Renal pelvis (tissue), 4 donors: Measurements from ENCODE around the gene COLEC11. TPM values are rescaled to one million over a fixed set of nuclear protein-coding genes. Genes with fewer than 3 reads are reported as not detected.
"Not testable (repeated sequence)": the region's sequence is repeated elsewhere in the genome, so short reads cannot be mapped to it uniquely, and the experiment has no call there.

Experiments
- DNase-seq: peaks from one replicate; pipeline ENCODE4 v3.0.0-alpha.2; 2013
- polyA plus RNA-seq, 3 donors: library from polyadenylated mRNA; unstranded; fragments of 120-200 nt; gene quantifications; one replicate each; pipeline ENCODE4 v1.2.1, GENCODE V29; 2013; ENCODE audit not compliant: insufficient read length in 3 of 3

COLEC11 gene
- polyA plus RNA-seq, 3 donors, result 2.4 to 6.5 (median 2.7) TPM

DNA sequence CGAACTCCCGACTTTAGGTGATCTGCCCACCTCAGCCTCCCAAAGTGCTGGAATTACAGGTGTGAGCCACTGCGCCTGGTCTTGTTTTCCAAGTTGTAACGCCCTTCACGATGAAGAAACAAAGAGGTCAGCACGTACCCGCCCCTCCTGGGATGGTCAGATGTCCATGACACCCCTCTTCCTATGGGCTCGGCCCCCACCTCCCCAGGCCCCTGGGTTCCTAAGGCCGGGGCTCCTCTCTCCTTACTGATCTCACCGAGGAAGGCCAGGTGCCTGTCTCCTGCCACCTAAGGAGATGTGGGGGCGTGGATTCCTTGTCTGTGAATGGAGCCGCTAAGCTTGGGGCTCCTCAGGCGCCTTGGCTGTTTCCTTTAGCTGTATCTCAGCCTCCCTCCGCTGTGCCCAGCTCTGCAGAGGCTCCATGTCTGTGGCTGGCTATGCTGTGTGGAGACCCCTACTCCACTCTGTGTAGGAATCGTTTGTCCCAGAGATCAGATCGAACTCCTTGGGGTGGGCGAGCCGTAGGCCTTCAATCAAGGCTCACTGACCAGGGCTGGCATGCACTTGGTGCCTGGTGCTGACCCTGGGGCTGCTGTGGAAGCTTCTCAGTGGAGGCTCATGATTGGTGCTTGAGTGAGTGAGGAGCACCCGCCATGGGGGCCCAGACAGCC lies 8.8 kb downstream of the COLEC11 start:
- DNase-seq, result no peak

- no peak for DNase-seq
Measured at GRCh38 chr2:3604207-3604877, 9.4 kb downstream of the COLEC11 start.

DNA sequence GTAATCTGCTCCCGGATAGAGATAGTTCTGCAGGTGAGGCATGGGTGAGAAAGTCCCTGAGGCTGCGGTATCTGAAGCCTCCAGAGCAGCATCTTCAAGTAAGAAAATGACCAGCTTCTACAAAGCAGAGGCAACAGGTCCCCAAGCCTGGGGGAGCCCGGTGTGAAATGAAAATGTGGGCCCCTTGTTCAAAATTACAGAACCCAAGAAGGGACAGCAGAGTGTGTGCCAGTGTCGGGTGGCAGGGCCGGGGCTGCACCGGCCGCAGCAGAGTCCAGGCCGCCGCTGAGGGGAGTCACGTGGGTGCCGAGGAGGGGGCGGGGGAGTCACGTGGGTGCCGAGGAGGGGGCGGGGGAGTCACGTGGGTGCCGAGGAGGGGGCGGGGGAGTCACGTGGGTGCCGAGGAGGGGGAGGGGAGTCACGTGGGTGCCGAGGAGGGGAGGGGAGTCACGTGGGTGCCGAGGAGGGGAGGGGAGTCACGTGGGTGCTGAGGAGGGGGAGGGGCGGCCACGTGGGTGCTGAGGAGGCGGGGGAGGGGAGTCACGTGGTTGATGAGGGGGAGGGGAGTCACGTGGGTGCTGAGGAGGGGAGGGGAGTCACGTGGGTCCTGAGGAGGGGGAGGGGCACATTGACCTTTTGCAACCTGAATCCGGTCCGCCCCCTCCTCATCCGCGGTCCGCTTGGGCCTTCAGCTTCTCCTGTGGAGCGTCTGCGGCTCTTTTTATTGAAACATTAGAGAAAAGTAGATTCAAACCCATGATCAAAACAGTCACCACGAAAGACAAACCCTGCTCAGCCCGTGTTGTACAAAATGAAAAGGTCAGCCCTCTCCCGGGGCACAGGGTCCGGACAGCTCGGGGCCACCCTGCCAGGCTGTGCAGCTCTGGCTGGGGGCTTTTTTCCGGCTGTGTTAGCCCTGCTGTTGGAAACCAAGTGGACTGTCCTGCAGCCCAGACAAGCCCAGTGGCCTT lies 10.4 kb downstream of the COLEC11 start:
- no peak for DNase-seq

DNA sequence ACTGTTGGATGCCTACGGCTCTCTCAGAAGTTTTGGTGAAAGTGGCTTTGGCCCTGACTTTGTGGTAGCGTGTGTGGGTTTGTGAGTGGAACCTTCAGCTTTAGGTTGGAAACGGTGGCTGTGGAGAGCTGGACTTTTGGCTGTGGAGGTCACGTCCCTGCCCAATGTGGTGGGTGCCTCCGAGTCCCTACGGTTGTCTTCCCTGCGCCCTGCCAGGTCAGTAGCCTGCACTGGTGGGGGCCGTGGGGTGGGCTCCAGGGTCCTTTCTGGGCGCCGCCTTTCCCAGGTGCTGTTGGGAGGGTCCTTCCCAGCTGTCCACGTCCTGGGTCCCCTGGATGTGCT lies 11.1 kb downstream of the COLEC11 start:
- no peak for DNase-seq

- DNase-seq, result no peak
Measured at GRCh38 chr2:3606370-3607201, 11.7 kb downstream of the COLEC11 start.

DNA sequence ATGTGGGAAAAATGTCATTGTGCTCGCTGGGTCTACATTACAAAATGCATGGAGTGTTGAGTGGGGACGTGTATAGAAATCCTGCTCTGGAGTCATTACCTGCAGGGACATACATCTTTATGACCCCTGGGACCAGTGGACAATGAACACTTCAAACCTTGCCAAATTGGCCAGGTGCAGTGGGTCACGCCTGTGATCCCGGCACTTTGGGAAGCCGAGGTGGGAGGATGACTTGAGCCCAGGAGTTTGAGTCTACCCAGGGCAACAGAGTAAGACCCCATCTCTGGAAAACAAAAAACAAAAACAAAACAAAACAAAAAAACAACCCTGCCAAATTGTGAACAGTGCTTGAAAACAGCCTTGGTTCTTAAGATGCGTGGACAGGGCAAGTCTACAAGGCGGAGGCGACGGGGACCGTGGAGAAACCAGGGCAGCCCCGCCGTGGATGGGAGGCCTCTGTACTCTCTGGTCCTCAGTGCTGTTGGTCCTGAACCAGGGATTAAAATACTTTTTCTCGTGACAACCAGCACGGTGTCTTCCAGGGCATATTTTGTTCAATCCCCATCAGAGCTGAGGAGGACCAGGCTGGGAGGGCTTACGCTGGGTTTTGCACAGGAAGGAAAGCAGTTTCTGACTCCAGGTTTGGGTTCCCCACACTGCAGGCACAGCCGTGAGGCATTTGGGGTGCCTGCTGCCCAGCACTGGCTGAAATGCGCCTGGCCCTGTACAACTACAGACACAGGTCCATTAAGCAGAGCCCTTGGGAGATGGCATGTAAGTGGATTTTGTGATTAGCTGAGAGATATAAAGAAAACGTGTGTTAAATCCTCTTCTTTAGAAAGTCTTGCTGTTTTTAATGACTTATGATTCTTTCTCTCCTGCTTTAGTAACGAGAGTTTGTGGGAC lies 13.7 kb downstream of the COLEC11 start:
- DNase-seq, result no peak

GRCh38 chr2:3609279-3609673 lies 14.4 kb downstream of the COLEC11 start:
- DNase-seq, result not testable (repeated sequence)

GRCh38 chr2:3610415-3610814 lies 15.5 kb downstream of the COLEC11 start:
- no peak for DNase-seq

- no peak for DNase-seq
Measured at GRCh38 chr2:3610881-3611505, 16.1 kb downstream of the COLEC11 start.

GRCh38 chr2:3611589-3611988 lies 16.7 kb downstream of the COLEC11 start:
- no peak for DNase-seq

DNA sequence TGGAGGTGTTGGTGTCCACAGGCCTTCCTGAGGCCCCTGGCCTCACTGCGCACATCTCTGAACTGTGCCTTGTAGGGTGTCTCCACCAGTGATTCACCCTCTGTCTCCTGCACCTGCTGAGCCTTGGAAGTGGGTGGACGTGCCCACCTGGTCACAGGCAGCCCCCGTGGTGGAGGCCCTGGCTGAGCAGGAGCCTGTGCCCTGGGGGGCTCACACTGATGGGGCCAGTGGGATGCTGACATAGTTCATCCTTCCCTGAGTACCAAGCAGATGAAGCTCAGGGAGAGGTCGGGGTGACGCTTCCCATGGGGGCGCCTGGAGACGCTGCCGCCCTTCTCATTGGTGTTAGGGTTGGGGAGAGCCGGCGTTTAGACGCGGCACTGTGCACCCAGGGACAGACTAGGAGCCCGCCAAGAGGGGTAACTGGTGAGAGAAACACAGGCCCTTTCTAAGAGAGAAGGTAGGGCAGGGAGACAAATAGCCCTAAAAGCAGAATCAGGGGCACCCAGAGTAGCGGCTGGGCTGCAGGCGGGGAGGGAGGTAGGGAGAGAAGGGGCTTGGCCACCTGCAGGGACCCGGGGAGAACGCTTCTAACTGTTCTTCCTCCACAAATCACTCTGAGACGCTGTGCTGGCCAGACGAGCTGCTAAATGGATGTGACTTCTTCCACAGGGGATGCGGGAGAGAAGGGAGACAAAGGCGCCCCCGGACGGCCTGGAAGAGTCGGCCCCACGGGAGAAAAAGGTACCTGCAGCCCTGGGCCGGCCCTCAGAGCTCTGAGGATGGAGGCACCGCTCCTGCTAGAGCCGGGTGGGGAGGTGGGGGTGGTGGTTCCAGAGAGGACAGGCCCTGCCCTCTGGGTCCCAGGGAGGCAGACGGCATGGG lies 18.0 kb downstream of the COLEC11 start:
- DNase-seq, result no peak

- no peak for DNase-seq
Measured at GRCh38 chr2:3613524-3613905, 18.6 kb downstream of the COLEC11 start.

GRCh38 chr2:3614743-3615142 lies 19.8 kb downstream of the COLEC11 start:
- DNase-seq, result not testable (repeated sequence)

- DNase-seq, result not testable (repeated sequence)
Measured at GRCh38 chr2:3615541-3616200, 20.8 kb downstream of the COLEC11 start.

DNA sequence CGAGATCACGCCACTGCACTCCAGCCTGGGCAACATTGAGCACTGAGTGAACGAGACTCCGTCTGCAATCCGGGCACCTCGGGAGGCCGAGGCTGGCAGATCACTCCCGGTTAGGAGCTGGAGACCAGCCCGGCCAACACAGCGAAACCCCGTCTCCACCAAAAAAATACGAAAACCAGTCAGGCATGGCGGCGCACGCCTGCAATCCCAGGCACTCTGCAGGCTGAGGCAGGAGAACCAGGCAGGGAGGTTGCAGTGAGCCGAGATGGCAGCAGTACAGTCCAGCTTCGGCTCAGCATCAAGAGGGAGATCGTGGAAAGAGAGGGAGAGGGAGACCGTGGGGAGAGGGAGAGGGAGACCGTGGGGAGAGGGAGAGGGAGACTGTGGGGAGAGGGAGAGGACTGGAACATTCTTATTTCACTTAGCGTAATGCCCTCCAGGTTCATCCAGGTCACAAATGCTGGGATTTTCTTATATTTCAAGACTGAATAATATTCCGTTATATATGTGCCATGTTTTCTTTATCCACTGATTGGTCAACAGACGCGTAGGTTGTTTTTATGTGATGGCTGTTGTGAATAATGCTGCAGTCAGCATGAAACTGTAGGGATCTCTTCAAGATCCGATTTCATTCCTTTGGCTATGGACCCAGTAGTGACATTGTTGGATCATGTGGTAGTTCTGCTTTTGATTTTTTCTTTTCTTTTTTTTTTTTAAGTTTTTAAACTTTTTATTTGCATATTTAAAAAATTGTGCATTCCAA lies 21.7 kb downstream of the COLEC11 start:
- not testable (repeated sequence) for DNase-seq

- DNase-seq, result no peak
Measured at GRCh38 chr2:3617198-3617890, 22.4 kb downstream of the COLEC11 start.

- DNase-seq, result no peak
Measured at GRCh38 chr2:3618367-3618766, 23.5 kb downstream of the COLEC11 start.
